Astrocyte (in vitro differentiated cells and primary cell): ENCODE results near the gene ATP6V1B1.

Source experiments
- CTCF ChIP-seq: IDR thresholded peaks from 2 replicates; pipeline ENCODE4 v1.5.1; 2011; ENCODE audit warnings: low read depth, mild to moderate bottlenecking, inconsistent platforms, low read length, moderate library complexity; ENCODE audit not compliant: insufficient read depth
- EZH2 ChIP-seq: IDR thresholded peaks from 2 replicates; pipeline ENCODE4 v1.6.1; 2012; ENCODE audit warnings: mild to moderate bottlenecking, low read length, inconsistent platforms; ENCODE audit not compliant: insufficient read depth

GRCh38 chr2:70974592-70974991 lies 38.9 kb downstream of the ATP6V1B1 start:
- TF ChIP-seq CTCF (no peak), EZH2 (no peak)
